WTC11 (cell line): Measurements from ENCODE around the gene MRPL20.

Experiments
- CREB1 ChIP-seq: sonication (generic); formaldehyde crosslinking; IDR thresholded peaks from 2 replicates; pipeline ENCODE4 v1.8.0; 2023; ENCODE audit warnings: mild to moderate bottlenecking, missing genetic modification reagents
- ETV6 ChIP-seq: sonication (generic); formaldehyde crosslinking; IDR thresholded peaks from 2 replicates; pipeline ENCODE4 v1.8.1; 2022; ENCODE audit warnings: mild to moderate bottlenecking, missing genetic modification reagents
- GRHL2 ChIP-seq: fragments of 250-450 bp; sonication (Bioruptor Pico); IDR thresholded peaks from 2 replicates; pipeline ENCODE4 v1.8.0; 2022; ENCODE audit warnings: mild to moderate bottlenecking, moderate library complexity; ENCODE audit not compliant: insufficient replicate concordance, severe bottlenecking
- JUN ChIP-seq: sonication (generic); formaldehyde crosslinking; IDR thresholded peaks from 2 replicates; pipeline ENCODE4 v1.8.0; 2023; ENCODE audit warnings: mild to moderate bottlenecking, missing genetic modification reagents
- NR3C1 ChIP-seq: sonication (generic); formaldehyde crosslinking; conservative IDR thresholded peaks from 2 replicates; pipeline ENCODE4 v1.8.1; 2023; ENCODE audit warnings: low read depth, mild to moderate bottlenecking, missing genetic modification reagents
- TEAD1 ChIP-seq: sonication (generic); formaldehyde crosslinking; IDR thresholded peaks from 2 replicates; pipeline ENCODE4 v1.8.0; 2022; ENCODE audit warnings: mild to moderate bottlenecking, missing genetic modification reagents
- ZNF416 ChIP-seq: fragments of 250-450 bp; sonication (Bioruptor Pico); IDR thresholded peaks from 2 replicates; pipeline ENCODE4 v1.9.0; 2021; ENCODE audit warnings: mild to moderate bottlenecking, inconsistent platforms
- TF ChIP-seq, protein P1 (sequence below): fragments of 200-600 bp; IDR thresholded peaks from 2 replicates; pipeline ENCODE4 v1.8.0; 2022; ENCODE audit warnings: antibody characterized with exemption
- TF ChIP-seq, protein P2 (sequence below): sonication (generic); formaldehyde crosslinking; IDR thresholded peaks from 2 replicates; pipeline ENCODE4 v1.8.1; 2022; ENCODE audit warnings: mild to moderate bottlenecking, moderate library complexity, missing genetic modification reagents
- TF ChIP-seq, protein P3 (sequence below): sonication (generic); formaldehyde crosslinking; IDR thresholded peaks from 2 replicates; pipeline ENCODE4 v1.8.0; 2022; ENCODE audit warnings: mild to moderate bottlenecking, missing genetic modification reagents
- TF ChIP-seq, protein P4 (sequence below): sonication (generic); formaldehyde crosslinking; IDR thresholded peaks from 2 replicates; pipeline ENCODE4 v1.8.1; 2023; ENCODE audit warnings: mild to moderate bottlenecking, moderate library complexity, missing genetic modification reagents
- TF ChIP-seq, protein P5 (sequence below): sonication (generic); formaldehyde crosslinking; IDR thresholded peaks from 2 replicates; pipeline ENCODE4 v1.8.0; 2022; ENCODE audit warnings: mild to moderate bottlenecking, missing genetic modification reagents
- TF ChIP-seq, protein P6 (sequence below): sonication (generic); formaldehyde crosslinking; conservative IDR thresholded peaks from 2 replicates; pipeline ENCODE4 v1.8.1; 2023; ENCODE audit warnings: mild to moderate bottlenecking, low read depth, missing genetic modification reagents, moderate library complexity

DNA sequence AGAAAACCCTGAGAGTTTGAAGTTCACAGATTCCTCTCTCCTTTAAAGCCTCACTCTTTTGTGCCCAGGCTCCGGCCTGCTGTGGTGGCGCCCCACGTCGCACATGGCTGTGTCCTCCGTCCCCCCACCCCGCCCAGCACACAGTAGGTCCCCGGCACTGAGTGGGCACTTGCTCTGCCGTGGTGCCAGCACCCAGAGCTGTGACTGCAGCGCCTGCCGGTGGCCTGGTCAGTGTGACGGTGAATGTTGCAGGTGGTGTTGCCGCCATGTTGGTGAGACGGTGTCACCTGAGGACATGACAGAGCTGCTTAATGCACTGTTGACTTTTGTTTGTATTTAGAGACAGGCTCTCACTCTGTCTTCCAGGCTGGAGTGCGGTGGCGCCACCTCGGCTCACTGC, 45.8 kb upstream of the MRPL20 start:
- TF ChIP-seq ETV6 (no peak), GRHL2 (no peak), JUN (CRISPR knock-in tag) (no peak), CREB1 (CRISPR knock-in tag) (no peak), NR3C1 (CRISPR knock-in tag) (no peak), TEAD1 (no peak), ZNF416 (CRISPR knock-in tag) (no peak)
- TF ChIP-seq, protein P1, sequence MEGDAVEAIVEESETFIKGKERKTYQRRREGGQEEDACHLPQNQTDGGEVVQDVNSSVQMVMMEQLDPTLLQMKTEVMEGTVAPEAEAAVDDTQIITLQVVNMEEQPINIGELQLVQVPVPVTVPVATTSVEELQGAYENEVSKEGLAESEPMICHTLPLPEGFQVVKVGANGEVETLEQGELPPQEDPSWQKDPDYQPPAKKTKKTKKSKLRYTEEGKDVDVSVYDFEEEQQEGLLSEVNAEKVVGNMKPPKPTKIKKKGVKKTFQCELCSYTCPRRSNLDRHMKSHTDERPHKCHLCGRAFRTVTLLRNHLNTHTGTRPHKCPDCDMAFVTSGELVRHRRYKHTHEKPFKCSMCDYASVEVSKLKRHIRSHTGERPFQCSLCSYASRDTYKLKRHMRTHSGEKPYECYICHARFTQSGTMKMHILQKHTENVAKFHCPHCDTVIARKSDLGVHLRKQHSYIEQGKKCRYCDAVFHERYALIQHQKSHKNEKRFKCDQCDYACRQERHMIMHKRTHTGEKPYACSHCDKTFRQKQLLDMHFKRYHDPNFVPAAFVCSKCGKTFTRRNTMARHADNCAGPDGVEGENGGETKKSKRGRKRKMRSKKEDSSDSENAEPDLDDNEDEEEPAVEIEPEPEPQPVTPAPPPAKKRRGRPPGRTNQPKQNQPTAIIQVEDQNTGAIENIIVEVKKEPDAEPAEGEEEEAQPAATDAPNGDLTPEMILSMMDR: no peak
- TF ChIP-seq, protein P2, sequence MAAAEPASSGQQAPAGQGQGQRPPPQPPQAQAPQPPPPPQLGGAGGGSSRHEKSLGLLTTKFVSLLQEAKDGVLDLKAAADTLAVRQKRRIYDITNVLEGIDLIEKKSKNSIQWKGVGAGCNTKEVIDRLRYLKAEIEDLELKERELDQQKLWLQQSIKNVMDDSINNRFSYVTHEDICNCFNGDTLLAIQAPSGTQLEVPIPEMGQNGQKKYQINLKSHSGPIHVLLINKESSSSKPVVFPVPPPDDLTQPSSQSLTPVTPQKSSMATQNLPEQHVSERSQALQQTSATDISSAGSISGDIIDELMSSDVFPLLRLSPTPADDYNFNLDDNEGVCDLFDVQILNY (CRISPR knock-in tag): no peak
- TF ChIP-seq, protein P3, sequence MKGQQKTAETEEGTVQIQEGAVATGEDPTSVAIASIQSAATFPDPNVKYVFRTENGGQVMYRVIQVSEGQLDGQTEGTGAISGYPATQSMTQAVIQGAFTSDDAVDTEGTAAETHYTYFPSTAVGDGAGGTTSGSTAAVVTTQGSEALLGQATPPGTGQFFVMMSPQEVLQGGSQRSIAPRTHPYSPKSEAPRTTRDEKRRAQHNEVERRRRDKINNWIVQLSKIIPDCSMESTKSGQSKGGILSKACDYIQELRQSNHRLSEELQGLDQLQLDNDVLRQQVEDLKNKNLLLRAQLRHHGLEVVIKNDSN (CRISPR knock-in tag): no peak
- TF ChIP-seq, protein P4, sequence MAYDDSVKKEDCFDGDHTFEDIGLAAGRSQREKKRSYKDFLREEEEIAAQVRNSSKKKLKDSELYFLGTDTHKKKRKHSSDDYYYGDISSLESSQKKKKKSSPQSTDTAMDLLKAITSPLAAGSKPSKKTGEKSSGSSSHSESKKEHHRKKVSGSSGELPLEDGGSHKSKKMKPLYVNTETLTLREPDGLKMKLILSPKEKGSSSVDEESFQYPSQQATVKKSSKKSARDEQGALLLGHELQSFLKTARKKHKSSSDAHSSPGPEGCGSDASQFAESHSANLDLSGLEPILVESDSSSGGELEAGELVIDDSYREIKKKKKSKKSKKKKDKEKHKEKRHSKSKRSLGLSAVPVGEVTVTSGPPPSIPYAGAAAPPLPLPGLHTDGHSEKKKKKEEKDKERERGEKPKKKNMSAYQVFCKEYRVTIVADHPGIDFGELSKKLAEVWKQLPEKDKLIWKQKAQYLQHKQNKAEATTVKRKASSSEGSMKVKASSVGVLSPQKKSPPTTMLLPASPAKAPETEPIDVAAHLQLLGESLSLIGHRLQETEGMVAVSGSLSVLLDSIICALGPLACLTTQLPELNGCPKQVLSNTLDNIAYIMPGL (CRISPR knock-in tag): no peak
- TF ChIP-seq, protein P5, sequence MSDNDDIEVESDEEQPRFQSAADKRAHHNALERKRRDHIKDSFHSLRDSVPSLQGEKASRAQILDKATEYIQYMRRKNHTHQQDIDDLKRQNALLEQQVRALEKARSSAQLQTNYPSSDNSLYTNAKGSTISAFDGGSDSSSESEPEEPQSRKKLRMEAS (CRISPR knock-in tag): no peak
- TF ChIP-seq, protein P6, sequence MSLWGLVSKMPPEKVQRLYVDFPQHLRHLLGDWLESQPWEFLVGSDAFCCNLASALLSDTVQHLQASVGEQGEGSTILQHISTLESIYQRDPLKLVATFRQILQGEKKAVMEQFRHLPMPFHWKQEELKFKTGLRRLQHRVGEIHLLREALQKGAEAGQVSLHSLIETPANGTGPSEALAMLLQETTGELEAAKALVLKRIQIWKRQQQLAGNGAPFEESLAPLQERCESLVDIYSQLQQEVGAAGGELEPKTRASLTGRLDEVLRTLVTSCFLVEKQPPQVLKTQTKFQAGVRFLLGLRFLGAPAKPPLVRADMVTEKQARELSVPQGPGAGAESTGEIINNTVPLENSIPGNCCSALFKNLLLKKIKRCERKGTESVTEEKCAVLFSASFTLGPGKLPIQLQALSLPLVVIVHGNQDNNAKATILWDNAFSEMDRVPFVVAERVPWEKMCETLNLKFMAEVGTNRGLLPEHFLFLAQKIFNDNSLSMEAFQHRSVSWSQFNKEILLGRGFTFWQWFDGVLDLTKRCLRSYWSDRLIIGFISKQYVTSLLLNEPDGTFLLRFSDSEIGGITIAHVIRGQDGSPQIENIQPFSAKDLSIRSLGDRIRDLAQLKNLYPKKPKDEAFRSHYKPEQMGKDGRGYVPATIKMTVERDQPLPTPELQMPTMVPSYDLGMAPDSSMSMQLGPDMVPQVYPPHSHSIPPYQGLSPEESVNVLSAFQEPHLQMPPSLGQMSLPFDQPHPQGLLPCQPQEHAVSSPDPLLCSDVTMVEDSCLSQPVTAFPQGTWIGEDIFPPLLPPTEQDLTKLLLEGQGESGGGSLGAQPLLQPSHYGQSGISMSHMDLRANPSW (CRISPR knock-in tag): no peak
